BLaER1 (cell line): ENCODE measurements around the gene FGD2.

Experiments
- H3K27ac ChIP-seq: shearing (Covaris generic); formaldehyde crosslinking; 2 replicates; pipeline ENCODE4 v1.8.1; 2022
- H3K27me3 ChIP-seq: shearing (Covaris generic); formaldehyde crosslinking; 2 replicates; pipeline ENCODE4 v1.8.1; 2022
- H3K36me3 ChIP-seq: shearing (Covaris generic); formaldehyde crosslinking; 2 replicates; pipeline ENCODE4 v1.8.1; 2022
- H3K4me1 ChIP-seq: shearing (Covaris generic); formaldehyde crosslinking; 2 replicates; pipeline ENCODE4 v1.8.1; 2022
- H3K4me2 ChIP-seq: shearing (Covaris generic); formaldehyde crosslinking; 2 replicates; pipeline ENCODE4 v1.8.1; 2022
- H3K4me3 ChIP-seq: shearing (Covaris generic); formaldehyde crosslinking; 2 replicates; pipeline ENCODE4 v1.8.1; 2022
- H3K9ac ChIP-seq: shearing (Covaris generic); formaldehyde crosslinking; 2 replicates; pipeline ENCODE4 v1.8.1; 2022
- H3K9me3 ChIP-seq: shearing (Covaris generic); formaldehyde crosslinking; 2 replicates; pipeline ENCODE4 v1.8.1; 2022
- H4K20me1 ChIP-seq: shearing (Covaris generic); formaldehyde crosslinking; 2 replicates; pipeline ENCODE4 v1.8.1; 2022
- Cebpa-rat ChIP-seq: shearing (Covaris generic); IDR thresholded peaks from 2 replicates; pipeline ENCODE4 v1.8.1; 2022

FGD2 gene

DNA sequence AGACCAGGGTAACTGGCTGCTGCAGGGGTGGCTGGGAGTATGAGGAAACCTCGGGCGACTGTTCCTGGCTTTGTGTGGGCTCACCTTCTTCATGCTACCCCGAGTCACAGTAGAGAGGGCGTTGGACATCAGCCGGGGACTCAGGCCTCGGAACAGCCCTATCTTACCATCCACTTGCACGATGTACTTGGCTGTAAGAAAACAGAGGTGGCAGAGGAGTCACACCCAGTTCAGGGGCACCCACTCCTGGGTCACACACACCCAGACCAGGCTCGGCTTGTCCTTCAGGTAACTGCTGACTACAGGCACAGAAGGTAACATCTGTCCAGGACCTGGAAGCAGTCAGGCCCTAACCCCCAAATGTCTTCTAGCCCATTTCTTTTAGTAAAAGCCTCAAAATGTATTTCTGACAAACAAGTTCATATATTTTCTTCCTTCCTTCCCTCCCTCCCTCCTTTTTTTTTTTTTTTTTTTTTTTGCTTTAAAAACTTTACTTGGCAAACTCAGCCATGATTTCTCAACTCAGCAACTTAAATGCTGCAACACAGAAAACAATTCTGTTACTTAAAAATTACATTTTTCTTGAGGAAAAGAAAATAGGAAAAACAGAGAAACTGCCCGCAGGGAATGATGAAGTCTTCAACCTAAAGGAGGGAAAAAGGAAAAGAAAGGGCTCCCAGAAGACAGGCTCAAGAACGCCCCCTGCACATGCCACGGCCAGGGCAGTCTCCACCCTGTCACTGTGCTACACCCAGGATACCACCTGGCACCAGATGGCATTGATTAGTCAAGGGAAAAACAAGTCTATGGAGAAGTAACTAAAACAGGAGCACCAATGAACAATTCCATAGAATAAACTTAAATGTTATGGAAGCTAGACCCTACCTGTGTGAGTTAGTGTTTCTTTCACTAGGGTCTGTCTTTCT is 26.8 kb upstream of the FGD2 start:
- no peak overlapping the region; the same call in 1 of the 2 replicates for H3K9ac ChIP-seq
- peaks cover 89% of the 10 kb centered on the region for H3K36me3 ChIP-seq
- H4K20me1 ChIP-seq = peaks cover 100% of the 10 kb centered on the region
- no peaks in the 10 kb centered on the region for H3K9me3 ChIP-seq
- no peak for TF ChIP-seq Cebpa-rat
- H3K27ac ChIP-seq = no peak overlapping the region
- no peaks in the 10 kb centered on the region for H3K27me3 ChIP-seq
- H3K4me2 ChIP-seq = no peak overlapping the region
- H3K4me3 ChIP-seq = no peak overlapping the region
- peaks cover 82% of the 10 kb centered on the region for H3K4me1 ChIP-seq

DNA sequence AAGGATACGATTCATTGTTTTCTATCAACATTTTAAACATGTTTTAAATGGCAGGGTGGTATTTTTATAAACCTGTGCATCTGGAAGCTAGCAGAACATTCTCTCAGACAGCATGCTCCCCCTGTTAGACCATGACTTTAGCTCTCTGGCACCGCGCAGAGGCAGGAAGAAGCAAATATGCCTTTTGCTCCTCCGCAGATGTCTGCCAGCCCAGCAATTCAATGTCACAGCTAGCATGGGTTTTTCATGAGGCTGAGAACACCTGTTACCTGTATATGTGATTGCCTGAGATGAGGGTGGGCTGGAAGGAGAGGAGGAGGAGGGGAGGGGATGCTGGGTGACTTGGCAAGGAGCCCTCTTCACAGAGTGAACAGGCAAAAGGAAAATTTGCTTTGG is 26.1 kb upstream of the FGD2 start:
- peaks cover 82% of the 10 kb centered on the region for H3K36me3 ChIP-seq

DNA sequence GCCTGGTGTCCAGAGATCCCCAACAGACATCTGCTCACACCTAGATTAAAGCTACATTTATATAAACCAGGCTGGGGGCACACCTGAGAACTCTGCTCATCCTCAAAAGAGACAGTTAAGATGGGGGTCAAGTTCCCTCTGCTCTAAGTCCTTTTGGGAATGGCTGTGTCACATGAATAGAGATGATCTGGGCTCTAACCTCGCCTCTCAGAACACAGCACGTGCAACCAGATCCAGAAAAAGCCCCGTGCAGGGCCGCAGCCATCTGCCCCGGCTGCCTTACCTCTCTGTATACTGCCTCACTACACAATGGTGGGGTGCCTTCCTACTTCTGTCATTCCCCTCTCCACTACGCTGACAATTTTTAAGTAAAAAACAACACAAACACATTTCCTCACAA is 25.3 kb upstream of the FGD2 start:
- Histone ChIP-seq H3K4me1 (peaks cover 80% of the 10 kb centered on the region), H3K4me2 (no peak overlapping the region), H3K36me3 (peaks cover 74% of the 10 kb centered on the region), H4K20me1 (peaks cover 100% of the 10 kb centered on the region), H3K4me3 (no peak overlapping the region), H3K27me3 (no peaks in the 10 kb centered on the region), H3K9me3 (no peaks in the 10 kb centered on the region), H3K9ac (no peak overlapping the region), H3K27ac (no peak overlapping the region)
- no peak for TF ChIP-seq Cebpa-rat

More for the DNA sequence above, 26.1 kb upstream of the FGD2 start:
- H3K27me3 ChIP-seq = no peaks in the 10 kb centered on the region
- peaks cover 82% of the 10 kb centered on the region for H3K4me1 ChIP-seq
- H3K9me3 ChIP-seq = no peaks in the 10 kb centered on the region
- TF ChIP-seq Cebpa-rat = no peak
- no peak overlapping the region for H3K27ac ChIP-seq
- peak overlapping the region; percentile 17; the same call in 1 of the 2 replicates for H3K4me2 ChIP-seq
- peaks cover 100% of the 10 kb centered on the region for H4K20me1 ChIP-seq
- no peak overlapping the region for H3K4me3 ChIP-seq
- peak overlapping the region; percentile 23; the same call in 1 of the 2 replicates for H3K9ac ChIP-seq

DNA sequence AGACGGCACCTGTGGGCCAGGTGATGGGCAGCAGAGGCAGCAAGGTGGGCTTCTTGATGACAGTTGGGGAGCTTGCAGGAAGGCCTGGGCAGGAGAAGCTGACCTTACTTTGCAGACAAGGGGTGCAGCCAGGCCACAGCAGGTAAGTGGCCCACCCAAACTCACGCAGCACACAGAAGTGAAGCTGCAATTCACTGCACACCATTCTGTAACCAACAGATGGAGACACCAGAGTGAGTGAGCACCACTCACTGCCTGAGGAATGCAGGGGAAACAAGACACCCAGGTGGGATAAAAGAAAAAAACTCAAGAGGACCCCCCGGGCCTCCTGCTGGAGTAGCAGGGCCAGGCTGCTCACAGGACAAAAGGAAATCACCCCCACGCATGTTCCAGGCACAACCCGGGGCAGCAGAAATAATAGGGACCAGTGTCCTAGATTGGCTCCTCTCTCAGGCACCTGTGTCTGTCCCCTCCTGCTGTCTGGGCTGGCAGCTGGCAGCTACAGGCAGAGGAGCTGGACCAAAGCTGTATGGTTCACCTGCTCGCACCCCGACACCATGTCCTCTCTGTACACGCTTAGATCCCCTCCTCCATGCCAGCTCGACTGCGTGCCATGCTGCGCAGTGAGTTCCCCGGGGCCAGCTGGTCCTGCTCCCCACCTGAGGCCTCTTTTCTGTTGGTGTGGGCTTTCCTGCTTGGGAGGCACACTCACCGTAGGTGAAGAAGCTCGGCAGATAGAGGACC is 24.4 kb upstream of the FGD2 start:
- no peaks in the 10 kb centered on the region for H3K27me3 ChIP-seq
- peaks cover 71% of the 10 kb centered on the region for H3K4me1 ChIP-seq
- peaks cover 65% of the 10 kb centered on the region for H3K36me3 ChIP-seq
- H3K9me3 ChIP-seq = no peaks in the 10 kb centered on the region
- H3K9ac ChIP-seq = peak overlapping the region; percentile 18; the same call in 1 of the 2 replicates
- H3K4me2 ChIP-seq = no peak overlapping the region
- H4K20me1 ChIP-seq = peaks cover 92% of the 10 kb centered on the region
- H3K4me3 ChIP-seq = no peak overlapping the region
- no peak for TF ChIP-seq Cebpa-rat
- H3K27ac ChIP-seq = peak overlapping the region; percentile 32; the same call in 1 of the 2 replicates

DNA sequence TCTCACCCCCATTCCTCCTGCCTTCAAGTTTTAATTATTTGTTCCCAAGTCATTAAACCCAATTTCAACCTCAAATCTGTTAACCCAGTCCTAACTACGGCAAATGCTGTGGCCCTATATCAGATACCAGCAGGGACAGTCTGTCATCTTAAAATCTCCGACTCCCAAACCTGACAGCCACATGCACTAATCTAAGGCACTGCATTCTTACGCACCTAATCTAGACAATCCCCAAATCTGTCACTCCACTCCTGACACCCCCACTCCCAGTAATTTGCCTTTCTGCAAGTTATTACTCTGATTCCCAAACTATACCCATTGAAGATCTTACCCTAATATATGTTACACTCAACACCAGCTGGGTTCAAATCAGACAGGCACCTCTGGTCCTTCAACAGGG is 21.9 kb upstream of the FGD2 start:
- Histone ChIP-seq H3K4me3 (no peak overlapping the region), H4K20me1 (peaks cover 67% of the 10 kb centered on the region), H3K27me3 (no peaks in the 10 kb centered on the region), H3K27ac (no peak overlapping the region), H3K36me3 (peaks cover 40% of the 10 kb centered on the region), H3K4me2 (peak overlapping the region; percentile 96), H3K9me3 (no peaks in the 10 kb centered on the region), H3K9ac (no peak overlapping the region), H3K4me1 (peaks cover 68% of the 10 kb centered on the region)
- no peak for TF ChIP-seq Cebpa-rat

DNA sequence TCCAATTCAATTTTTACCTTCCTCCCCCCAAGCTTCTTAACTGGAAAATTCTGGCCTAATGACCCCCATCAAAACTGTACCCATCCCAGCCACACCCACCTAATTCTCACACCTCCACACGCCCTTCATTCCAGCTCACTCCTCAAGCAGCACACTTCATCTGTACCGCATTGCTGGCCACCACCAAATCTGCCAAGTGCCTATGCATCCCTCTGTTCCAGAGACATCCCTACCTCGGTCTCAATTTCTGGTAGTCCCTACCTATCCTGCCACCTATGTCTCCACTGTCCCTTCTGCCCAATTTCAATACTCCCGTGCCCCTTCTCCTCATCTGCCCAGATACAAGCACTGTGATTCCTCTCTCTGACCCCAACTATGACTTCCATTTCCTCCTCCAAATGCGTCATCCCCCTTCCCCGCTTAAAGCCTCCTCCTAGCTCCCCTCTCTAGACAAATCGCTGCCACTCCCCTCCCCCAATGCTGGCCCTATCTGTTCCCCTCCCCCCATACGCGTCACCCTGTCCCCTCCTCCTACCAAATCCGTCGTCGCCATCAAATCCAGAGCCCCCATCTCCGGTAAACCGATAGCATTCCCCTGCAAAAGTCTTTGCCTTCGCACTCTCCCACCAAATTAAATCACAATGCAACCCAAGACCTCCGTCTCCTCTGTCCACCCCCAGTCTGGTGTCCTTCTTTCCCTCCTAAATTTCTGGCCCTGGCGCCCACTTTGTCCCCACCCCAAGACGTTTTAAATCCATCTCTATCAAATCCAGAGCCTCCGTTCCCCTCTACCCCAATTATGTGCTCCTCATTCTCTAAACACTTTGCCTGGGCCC is 20.7 kb upstream of the FGD2 start:
- Histone ChIP-seq H3K27me3 (no peaks in the 10 kb centered on the region), H3K9me3 (no peaks in the 10 kb centered on the region), H4K20me1 (peaks cover 54% of the 10 kb centered on the region), H3K4me2 (peak overlapping the region; percentile 96), H3K4me3 (peak overlapping the region; percentile 99), H3K4me1 (peaks cover 57% of the 10 kb centered on the region), H3K9ac (peak overlapping the region; percentile 96), H3K27ac (peak overlapping the region; percentile 99), H3K36me3 (peaks cover 28% of the 10 kb centered on the region)
- no peak for TF ChIP-seq Cebpa-rat

DNA sequence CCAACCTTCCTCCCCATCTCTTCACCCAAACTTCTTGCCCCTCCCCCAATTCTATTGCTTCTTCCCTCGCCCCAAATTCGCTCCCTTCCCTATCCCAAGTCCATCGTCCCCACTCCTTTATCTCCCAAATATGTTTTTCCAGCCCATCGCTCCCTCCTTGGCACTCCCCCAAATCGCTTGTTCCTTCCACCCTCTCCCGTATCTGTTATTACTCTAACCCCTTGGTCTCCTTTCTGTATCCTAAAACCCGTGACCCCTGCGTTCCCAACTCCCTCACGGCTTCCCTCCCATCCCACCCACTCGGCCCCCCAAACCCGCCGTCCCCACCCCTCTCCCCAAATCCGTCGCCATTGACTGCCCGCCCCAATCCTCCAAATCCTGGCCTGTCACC is 20.0 kb upstream of the FGD2 start:
- Histone ChIP-seq H3K9me3 (no peaks in the 10 kb centered on the region), H4K20me1 (peaks cover 48% of the 10 kb centered on the region), H3K27ac (peak overlapping the region; percentile 99), H3K4me1 (peaks cover 51% of the 10 kb centered on the region), H3K27me3 (no peaks in the 10 kb centered on the region), H3K36me3 (peaks cover 28% of the 10 kb centered on the region), H3K9ac (peak overlapping the region; percentile 96), H3K4me2 (peak overlapping the region; percentile 96), H3K4me3 (peak overlapping the region; percentile 99)
- TF ChIP-seq Cebpa-rat = no peak

DNA sequence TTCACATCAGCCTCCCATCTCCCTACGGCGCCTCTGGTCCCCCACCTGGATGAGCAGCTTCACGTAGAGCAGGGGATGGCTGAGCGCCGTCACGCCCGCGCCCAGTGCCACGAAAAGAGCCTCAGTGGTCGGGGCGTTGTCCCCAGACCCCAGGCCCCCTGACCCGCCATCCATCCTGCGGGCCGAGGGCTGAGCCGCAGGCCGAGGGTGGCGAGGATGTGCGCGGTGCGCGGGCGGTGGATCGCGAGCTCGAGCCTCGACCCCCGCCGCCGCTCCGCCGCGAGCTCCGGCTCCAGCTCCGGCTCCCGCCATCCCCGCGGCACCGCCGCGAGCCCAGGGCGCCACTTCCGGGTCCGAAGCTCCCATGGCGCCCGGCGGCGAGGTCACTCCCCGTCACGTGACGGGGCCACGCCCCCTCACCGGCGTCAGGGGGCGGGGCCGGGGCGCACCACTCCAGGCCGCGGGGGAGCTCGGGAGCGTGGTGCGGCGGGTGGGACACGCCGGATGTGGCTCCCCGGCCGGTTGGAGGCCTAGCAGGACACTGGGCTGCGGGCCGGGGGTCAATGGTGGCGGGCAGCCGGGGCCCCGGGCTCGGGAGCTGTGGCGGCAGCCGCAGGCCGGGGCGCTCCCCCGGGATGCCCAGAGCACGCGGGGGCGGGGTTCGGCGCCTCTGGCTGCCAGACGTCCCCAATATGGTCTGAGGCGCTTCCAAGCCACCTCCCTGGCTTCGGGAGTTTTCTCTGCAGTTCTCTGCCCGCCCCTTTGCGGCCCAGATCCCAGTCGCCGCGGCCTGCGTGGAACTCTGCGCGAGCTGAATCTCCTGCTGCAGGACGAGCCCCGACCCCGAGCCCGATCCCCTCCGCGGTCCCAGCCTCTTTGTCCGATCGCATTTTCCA is 19.4 kb upstream of the FGD2 start, which contains the start of gene MTCH1:
TSS of gene MTCH1 (minus strand) at position 389 of the 896 bp plus-strand sequence. CDS start at position 366, 23 bp downstream.
- Histone ChIP-seq H3K9me3 (no peaks in the 10 kb centered on the region), H4K20me1 (peaks cover 42% of the 10 kb centered on the region), H3K27me3 (no peaks in the 10 kb centered on the region), H3K4me1 (peaks cover 45% of the 10 kb centered on the region), H3K27ac (peak within 1 kb of the TSS; percentile 99), H3K4me2 (peak within 1 kb of the TSS; percentile 96), H3K9ac (peak within 1 kb of the TSS; percentile 96), H3K4me3 (peak within 1 kb of the TSS; percentile 99), H3K36me3 (peaks cover 21% of the 10 kb centered on the region)
- no peak for TF ChIP-seq Cebpa-rat
